ENCODE data around the gene HSCB. TPM values are rescaled to one million over a fixed set of nuclear protein-coding genes. Genes with fewer than 3 reads are reported as not detected.
"Not testable (repeated sequence)": the region's sequence is repeated elsewhere in the genome, so short reads cannot be mapped to it uniquely, and the experiment has no call there.

The HSCB gene
- total RNA-seq, 4 donors from 2014 or later = 6.2 to 49.5 (median 12.1) TPM

- Histone ChIP-seq H3K4me1 (peaks cover 0 to 3% (median 0%) of the 10 kb centered on the region in 4 donors), H3K27me3 (no peaks in the 10 kb centered on the region), H3K9me3 (no peaks in the 10 kb centered on the region), H3K36me3 (no peaks in the 10 kb centered on the region), H3K27ac (no peak overlapping the region), H3K4me3 (no peak overlapping the region)
- no peak for DNase-seq
- TF ChIP-seq CTCF (IDR thresholded peaks at IDR 0.05) (no peak), POLR2A (IDR thresholded peaks at IDR 0.05) (no peak)
These were observed 5.3 kb upstream of the HSCB start for GRCh38 chr22:28736301-28737155.

GRCh38 chr22:28737701-28738100, 4.1 kb upstream of the HSCB start:
- Histone ChIP-seq H3K9me3 (no peaks in the 10 kb centered on the region), H3K27me3 (no peaks in the 10 kb centered on the region), H3K27ac (peak overlapping the region in 1 of 4 donors; percentile 10), H3K4me1 (peaks cover 0 to 5% (median under 1%) of the 10 kb centered on the region in 4 donors), H3K4me3 (no peak overlapping the region), H3K36me3 (no peaks in the 10 kb centered on the region)
- no peak for TF ChIP-seq POLR2A (IDR thresholded peaks at IDR 0.05)
- no peak for TF ChIP-seq CTCF (IDR thresholded peaks at IDR 0.05)
- no peak for DNase-seq

GRCh38 chr22:28738876-28739275, 3.0 kb upstream of the HSCB start:
- not testable (repeated sequence) for DNase-seq, H3K36me3 ChIP-seq, H3K4me1 ChIP-seq, H3K27me3 ChIP-seq, H3K27ac ChIP-seq, H3K9me3 ChIP-seq, H3K4me3 ChIP-seq

- DNase-seq = no peak
- Histone ChIP-seq H3K36me3 (peaks cover 0 to 24% (median 0%) of the 10 kb centered on the region in 3 donors), H3K4me3 (peak overlapping the region; percentile 76 to 94 (median 82)), H3K9me3 (no peaks in the 10 kb centered on the region), H3K27me3 (no peaks in the 10 kb centered on the region), H3K27ac (peak overlapping the region; percentile 93 to 96 (median 96)), H3K4me1 (peaks cover 0 to 10% (median 4%) of the 10 kb centered on the region in 4 donors)
- TF ChIP-seq POLR2A (IDR thresholded peaks at IDR 0.05) (no peak), CTCF (IDR thresholded peaks at IDR 0.05) (peak in 1 of 6 experiments; percentile 3)
These were observed 547 bp upstream of the HSCB start for GRCh38 chr22:28741200-28741784.

GRCh38 chr22:28742562-28742962, 723 bp downstream of the HSCB start:
- H3K27me3 ChIP-seq = no peaks in the 10 kb centered on the region
- H3K4me3 ChIP-seq = peak overlapping the region; percentile 76 to 94 (median 82)
- peaks cover 0 to 35% (median 0%) of the 10 kb centered on the region in 3 donors for H3K36me3 ChIP-seq
- DNase-seq = peak in 1 of 3 donors; percentile 87
- H3K9me3 ChIP-seq = no peaks in the 10 kb centered on the region
- H3K27ac ChIP-seq = peak overlapping the region; percentile 93 to 96 (median 96)
- TF ChIP-seq CTCF (IDR thresholded peaks at IDR 0.05) = no peak
- TF ChIP-seq POLR2A (IDR thresholded peaks at IDR 0.05) = no peak
- peaks cover 0 to 10% (median 4%) of the 10 kb centered on the region in 4 donors for H3K4me1 ChIP-seq

- Histone ChIP-seq H3K27me3 (no peaks in the 10 kb centered on the region), H3K4me3 (no peak overlapping the region), H3K9me3 (no peaks in the 10 kb centered on the region), H3K4me1 (peaks cover 0 to 10% (median 4%) of the 10 kb centered on the region in 4 donors), H3K36me3 (peaks cover 0 to 47% (median 0%) of the 10 kb centered on the region in 3 donors), H3K27ac (no peak overlapping the region)
- DNase-seq = no peak
- TF ChIP-seq POLR2A (IDR thresholded peaks at IDR 0.05) (no peak), CTCF (IDR thresholded peaks at IDR 0.05) (no peak)
These were observed 2.0 kb downstream of the HSCB start for GRCh38 chr22:28743852-28744251.

All from Peyer's patch (tissue), 4 donors.